Fibroblast of villous mesenchyme (primary cell): ENCODE data around the gene PDXK. TPM values are rescaled to one million over a fixed set of nuclear protein-coding genes. Genes with fewer than 3 reads are reported as not detected.

Source experiments
- DNase-seq: peaks from one replicate; pipeline ENCODE4 v3.0.0-alpha.2; 2010; ENCODE audit warnings: low read depth
- H3K4me3 ChIP-seq: 2 replicates; pipeline ENCODE4 v1.5.1; 2011; ENCODE audit warnings: low read depth, mild to moderate bottlenecking, low read length
- CTCF ChIP-seq: IDR thresholded peaks from 2 replicates; pipeline ENCODE4 v1.5.1; 2012; ENCODE audit warnings: low read depth, mild to moderate bottlenecking, low read length; ENCODE audit not compliant: insufficient read depth
- total RNA-seq: library from RNA; depleted of rRNA; stranded (reverse); fragments of >200 nt; gene quantifications from 2 replicates; pipeline ENCODE4 v1.2.3, GENCODE V29; 2012

The PDXK gene
- total RNA-seq, 1 donor: 88.1 TPM

GRCh38 chr21:43800124-43800523 lies 81.2 kb downstream of the PDXK start:
- no peak for TF ChIP-seq CTCF
- H3K4me3 ChIP-seq: no peak overlapping the region

GRCh38 chr21:43800566-43800965 lies 81.6 kb downstream of the PDXK start:
- no peak for DNase-seq
- TF ChIP-seq CTCF: no peak
- no peak overlapping the region for H3K4me3 ChIP-seq

More at GRCh38 chr21:43800124-43800523, 81.2 kb downstream of the PDXK start:
- DNase-seq: no peak

- no peak for DNase-seq
Observed at GRCh38 chr21:43801006-43801783, 82.3 kb downstream of the PDXK start.

GRCh38 chr21:43802713-43803313 lies 83.9 kb downstream of the PDXK start:
- no peak overlapping the region for H3K4me3 ChIP-seq
- DNase-seq: no peak
- no peak for TF ChIP-seq CTCF

More at GRCh38 chr21:43801006-43801783, 82.3 kb downstream of the PDXK start:
- no peak overlapping the region for H3K4me3 ChIP-seq
- no peak for TF ChIP-seq CTCF

GRCh38 chr21:43803558-43804300 lies 84.8 kb downstream of the PDXK start:
- no peak overlapping the region for H3K4me3 ChIP-seq
- no peak for DNase-seq
- TF ChIP-seq CTCF: no peak

- H3K4me3 ChIP-seq: no peak overlapping the region
Observed at GRCh38 chr21:43805275-43805800, 86.4 kb downstream of the PDXK start.

More at GRCh38 chr21:43805275-43805800, 86.4 kb downstream of the PDXK start:
- no peak for DNase-seq
- TF ChIP-seq CTCF: no peak
